ENCODE data around the gene CLDN7.

The CLDN7 gene

DNA sequence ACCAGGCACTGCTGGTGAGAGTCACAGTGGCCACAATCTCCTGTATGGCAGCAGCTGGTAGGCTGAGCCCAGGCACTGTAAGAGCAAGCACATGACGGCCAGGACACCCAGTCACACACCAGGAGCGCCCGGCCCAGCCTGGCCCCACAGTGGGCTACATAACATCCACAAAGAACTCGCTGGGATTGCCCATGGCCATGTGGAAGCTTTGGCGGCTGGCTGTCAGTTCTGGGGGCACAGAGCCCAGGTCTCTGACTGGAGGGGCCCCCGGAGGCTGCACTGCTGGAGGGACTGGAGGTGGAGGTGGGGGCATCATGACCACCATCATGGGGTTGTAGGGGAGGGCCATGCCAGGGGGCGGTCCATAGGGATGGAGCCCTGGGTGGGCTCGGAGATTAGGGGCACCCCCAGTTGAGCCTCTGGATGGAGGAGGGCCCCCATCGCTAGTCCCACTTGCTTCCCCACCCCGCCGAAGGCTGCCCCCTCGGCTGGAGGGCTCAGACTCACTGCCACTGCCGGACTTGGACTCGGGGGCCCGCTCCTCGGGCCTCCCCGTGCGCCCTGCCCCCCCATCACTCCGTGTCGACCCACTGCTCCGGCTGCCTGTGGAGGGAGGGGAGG is 36.5 kb downstream of the CLDN7 start:
- H3K4me3 ChIP-seq (ENCODE audit: control insufficient read depth, low read depth, low read length) = no peak overlapping the region
- no peak for DNase-seq (ENCODE audit: low read depth)
- TF ChIP-seq, protein P1, sequence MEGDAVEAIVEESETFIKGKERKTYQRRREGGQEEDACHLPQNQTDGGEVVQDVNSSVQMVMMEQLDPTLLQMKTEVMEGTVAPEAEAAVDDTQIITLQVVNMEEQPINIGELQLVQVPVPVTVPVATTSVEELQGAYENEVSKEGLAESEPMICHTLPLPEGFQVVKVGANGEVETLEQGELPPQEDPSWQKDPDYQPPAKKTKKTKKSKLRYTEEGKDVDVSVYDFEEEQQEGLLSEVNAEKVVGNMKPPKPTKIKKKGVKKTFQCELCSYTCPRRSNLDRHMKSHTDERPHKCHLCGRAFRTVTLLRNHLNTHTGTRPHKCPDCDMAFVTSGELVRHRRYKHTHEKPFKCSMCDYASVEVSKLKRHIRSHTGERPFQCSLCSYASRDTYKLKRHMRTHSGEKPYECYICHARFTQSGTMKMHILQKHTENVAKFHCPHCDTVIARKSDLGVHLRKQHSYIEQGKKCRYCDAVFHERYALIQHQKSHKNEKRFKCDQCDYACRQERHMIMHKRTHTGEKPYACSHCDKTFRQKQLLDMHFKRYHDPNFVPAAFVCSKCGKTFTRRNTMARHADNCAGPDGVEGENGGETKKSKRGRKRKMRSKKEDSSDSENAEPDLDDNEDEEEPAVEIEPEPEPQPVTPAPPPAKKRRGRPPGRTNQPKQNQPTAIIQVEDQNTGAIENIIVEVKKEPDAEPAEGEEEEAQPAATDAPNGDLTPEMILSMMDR (IDR thresholded peaks at IDR 0.05; ENCODE audit: control insufficient read depth, insufficient read depth, low read depth, low read length, missing control alignments) = no peak

DNA sequence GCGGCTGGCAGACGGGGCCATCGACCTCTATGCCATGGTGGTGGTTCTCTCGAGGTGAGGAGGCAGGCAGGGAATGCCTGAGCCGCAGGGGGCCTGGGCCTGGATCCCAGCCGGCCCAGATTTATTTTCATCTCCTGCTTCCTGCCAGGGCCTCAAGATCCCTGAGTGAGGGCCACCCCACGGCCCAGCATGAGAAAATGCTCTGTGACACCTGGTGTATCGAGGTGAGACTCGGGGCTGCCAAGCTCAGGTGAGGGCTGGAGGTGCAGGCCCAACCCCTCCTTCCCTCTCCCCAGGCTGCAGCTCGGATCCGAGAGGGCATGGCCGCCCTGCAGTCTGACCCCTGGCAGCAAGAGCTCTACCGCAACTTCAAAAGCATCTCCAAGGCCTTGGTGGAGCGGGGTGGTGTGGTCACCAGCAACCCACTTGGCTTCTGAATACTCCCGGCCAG is 37.6 kb downstream of the CLDN7 start:
- H3K4me3 ChIP-seq (ENCODE audit: control insufficient read depth, low read depth, low read length) = no peak overlapping the region
- TF ChIP-seq, protein P1 (IDR thresholded peaks at IDR 0.05; ENCODE audit: control insufficient read depth, insufficient read depth, low read depth, low read length, missing control alignments) = no peak
- no peak for DNase-seq (ENCODE audit: low read depth)

DNA sequence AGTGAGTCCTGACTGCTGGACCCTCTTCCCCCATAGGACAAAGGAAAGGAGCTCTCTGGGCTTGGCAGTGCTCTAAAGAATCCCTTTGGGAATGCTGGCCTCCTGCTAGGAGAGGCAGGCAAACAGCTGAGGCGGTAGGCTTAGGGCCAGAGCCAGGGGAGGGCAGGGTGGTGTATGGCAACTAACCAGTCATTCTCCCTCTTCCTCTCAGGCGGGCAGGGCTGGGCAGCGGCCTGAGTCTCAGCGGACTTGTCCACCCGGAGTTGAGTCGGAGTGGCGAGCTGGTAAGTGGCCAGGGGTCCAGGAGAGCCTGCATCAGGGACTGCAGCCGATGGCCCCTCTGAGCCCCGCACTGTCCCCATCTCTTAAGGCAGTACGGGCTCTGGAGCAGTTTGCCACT is 38.2 kb downstream of the CLDN7 start:
- TF ChIP-seq, protein P1 (IDR thresholded peaks at IDR 0.05; ENCODE audit: control insufficient read depth, insufficient read depth, low read depth, low read length, missing control alignments) = no peak
- no peak overlapping the region for H3K4me3 ChIP-seq (ENCODE audit: control insufficient read depth, low read depth, low read length)
- no peak for DNase-seq (ENCODE audit: low read depth)

DNA sequence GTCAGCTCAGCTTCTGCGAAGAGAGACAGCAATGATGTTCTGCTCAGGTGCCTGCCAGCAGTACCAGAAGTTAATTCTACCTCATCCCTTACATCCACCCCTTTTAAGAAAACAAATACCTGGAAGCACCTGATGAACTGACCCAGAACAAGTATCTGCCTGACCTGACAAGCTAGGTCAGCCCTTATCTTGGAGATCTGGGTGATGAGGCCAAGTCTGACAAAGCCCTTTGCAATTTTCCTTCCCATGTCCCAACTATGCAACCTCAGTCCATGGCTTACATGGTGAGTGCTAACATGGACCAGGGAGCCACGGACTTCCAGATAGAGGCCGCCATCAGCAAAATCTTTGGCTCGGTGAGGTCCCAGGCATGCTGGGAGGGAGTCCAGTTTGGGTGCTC is 38.9 kb downstream of the CLDN7 start:
- TF ChIP-seq, protein P1 (IDR thresholded peaks at IDR 0.05; ENCODE audit: control insufficient read depth, insufficient read depth, low read depth, low read length, missing control alignments) = no peak
- H3K4me3 ChIP-seq (ENCODE audit: control insufficient read depth, low read depth, low read length) = no peak overlapping the region
- DNase-seq (ENCODE audit: low read depth) = no peak

DNA sequence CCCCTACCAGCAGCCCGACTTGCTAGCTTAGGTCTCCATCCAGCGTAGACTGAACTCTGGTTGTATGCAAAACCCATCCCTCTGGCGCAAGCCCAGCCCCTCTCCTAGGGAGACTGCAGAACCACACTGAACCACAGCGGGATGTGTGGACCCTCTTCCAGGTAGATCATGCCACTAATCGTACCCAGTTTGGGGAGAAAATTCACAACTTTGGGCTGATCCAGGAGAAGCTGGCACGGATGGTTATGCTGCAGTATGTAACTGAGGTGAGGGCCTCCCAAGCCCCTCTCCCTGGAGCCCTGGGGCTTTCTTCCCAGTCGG is 39.3 kb downstream of the CLDN7 start:
- no peak for DNase-seq (ENCODE audit: low read depth)
- TF ChIP-seq, protein P1 (IDR thresholded peaks at IDR 0.05; ENCODE audit: control insufficient read depth, insufficient read depth, low read depth, low read length, missing control alignments) = no peak
- no peak overlapping the region for H3K4me3 ChIP-seq (ENCODE audit: control insufficient read depth, low read depth, low read length)

DNA sequence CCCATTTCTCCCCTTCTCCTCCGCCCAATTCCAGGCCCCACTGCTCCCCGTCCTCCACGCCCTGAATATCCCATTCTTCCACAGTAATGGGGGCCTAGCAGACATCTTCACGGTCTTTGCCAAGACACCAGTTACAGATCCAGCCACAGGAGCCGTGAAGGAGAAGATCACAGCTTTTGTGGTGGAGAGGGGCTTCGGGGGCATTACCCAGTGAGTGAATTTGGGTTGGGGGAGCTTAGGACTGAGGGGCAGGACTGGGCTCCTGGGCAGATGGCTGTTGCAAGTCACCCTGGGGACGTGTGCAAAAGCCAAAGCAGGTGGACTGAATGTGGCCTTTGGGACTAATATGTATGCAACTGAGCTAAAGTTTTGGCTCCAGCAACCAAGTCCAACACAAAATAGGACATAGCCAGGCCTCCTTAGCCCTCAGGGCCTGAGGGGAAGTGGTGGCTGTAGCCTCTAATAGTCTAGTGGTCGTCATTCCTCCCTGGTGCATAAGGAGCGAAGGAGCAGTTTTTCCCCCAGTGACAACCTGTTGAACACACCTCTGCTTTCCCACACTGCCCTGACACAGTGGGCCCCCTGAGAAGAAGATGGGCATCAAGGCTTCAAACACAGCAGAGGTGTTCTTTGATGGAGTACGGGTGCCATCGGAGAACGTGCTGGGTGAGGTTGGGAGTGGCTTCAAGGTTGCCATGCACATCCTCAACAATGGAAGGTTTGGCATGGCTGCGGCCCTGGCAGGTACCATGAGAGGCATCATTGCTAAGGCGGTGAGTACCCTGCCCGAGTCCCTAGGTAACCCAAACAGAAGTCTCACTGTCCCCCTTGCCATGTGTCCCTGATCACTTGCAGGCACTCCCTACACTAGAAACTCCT is 39.9 kb downstream of the CLDN7 start:
- DNase-seq (ENCODE audit: low read depth) = no peak
- TF ChIP-seq, protein P1 (IDR thresholded peaks at IDR 0.05; ENCODE audit: control insufficient read depth, insufficient read depth, low read depth, low read length, missing control alignments) = no peak
- H3K4me3 ChIP-seq (ENCODE audit: control insufficient read depth, low read depth, low read length) = no peak overlapping the region

All from AG09309 (cell line).